Panc1 (cell line): ENCODE results near the gene KIDINS220.
A peak's percentile ranks its signal among the peaks of the same experiment; 100 is the strongest.

ENCODE experiments used
- REST ChIP-seq, 2 experiments: IDR thresholded peaks; 2 replicates each; pipeline ENCODE4 v1.6.1; 2011 to 2012; ENCODE audit warnings: low read depth in 2 of 2, control low read depth in 1 of 2, low read length in 1 of 2, mild to moderate bottlenecking in 1 of 2, moderate library complexity in 1 of 2; ENCODE audit not compliant: insufficient read depth in 1 of 2
- SIN3A ChIP-seq: IDR thresholded peaks from 2 replicates; pipeline ENCODE4 v1.6.1; 2012; ENCODE audit warnings: low read depth, mild to moderate bottlenecking, low read length, moderate library complexity, borderline replicate concordance; ENCODE audit not compliant: insufficient read depth
- TF ChIP-seq, protein P1 (sequence below): fragments of 450-650 bp; IDR thresholded peaks from 2 replicates; pipeline ENCODE4 v1.5.1; 2017; ENCODE audit warnings: mild to moderate bottlenecking

- TF ChIP-seq, protein P1, sequence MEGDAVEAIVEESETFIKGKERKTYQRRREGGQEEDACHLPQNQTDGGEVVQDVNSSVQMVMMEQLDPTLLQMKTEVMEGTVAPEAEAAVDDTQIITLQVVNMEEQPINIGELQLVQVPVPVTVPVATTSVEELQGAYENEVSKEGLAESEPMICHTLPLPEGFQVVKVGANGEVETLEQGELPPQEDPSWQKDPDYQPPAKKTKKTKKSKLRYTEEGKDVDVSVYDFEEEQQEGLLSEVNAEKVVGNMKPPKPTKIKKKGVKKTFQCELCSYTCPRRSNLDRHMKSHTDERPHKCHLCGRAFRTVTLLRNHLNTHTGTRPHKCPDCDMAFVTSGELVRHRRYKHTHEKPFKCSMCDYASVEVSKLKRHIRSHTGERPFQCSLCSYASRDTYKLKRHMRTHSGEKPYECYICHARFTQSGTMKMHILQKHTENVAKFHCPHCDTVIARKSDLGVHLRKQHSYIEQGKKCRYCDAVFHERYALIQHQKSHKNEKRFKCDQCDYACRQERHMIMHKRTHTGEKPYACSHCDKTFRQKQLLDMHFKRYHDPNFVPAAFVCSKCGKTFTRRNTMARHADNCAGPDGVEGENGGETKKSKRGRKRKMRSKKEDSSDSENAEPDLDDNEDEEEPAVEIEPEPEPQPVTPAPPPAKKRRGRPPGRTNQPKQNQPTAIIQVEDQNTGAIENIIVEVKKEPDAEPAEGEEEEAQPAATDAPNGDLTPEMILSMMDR = peak; percentile 100
- TF ChIP-seq REST (IDR thresholded peaks at IDR 0.05; ENCODE audit: insufficient read depth in 1 of 2, low read depth in 2 of 2, low read length in 1 of 2) (no peak), SIN3A (no peak)
These were observed 151.6 kb downstream of the KIDINS220 start for GRCh38 chr2:8685697-8686358.
